Vagina (tissue), 2 donors: ENCODE results near the gene ARID1A. TPM values are rescaled to one million over a fixed set of nuclear protein-coding genes. Genes with fewer than 3 reads are reported as not detected.

Experiments used
- DNase-seq, 2 donors: peaks; one replicate each; pipeline ENCODE4 v3.0.0-alpha.2; 2017; ENCODE audit errors: extremely low spot score in 2 of 2
- H3K27ac ChIP-seq: fragments of 200-600 bp; sonication (generic); one replicate; pipeline ENCODE4 v1.5.1; 2019
- H3K27me3 ChIP-seq: fragments of 200-600 bp; sonication (generic); one replicate; pipeline ENCODE4 v1.5.1; 2019
- H3K36me3 ChIP-seq, 2 donors: fragments of 200-600 bp; sonication (generic); one replicate each; pipeline ENCODE4 v1.5.1; 2017 to 2019
- H3K4me1 ChIP-seq: fragments of 200-600 bp; sonication (generic); one replicate; pipeline ENCODE4 v1.5.1; 2019
- H3K4me3 ChIP-seq, 2 donors: fragments of 200-600 bp; sonication (generic); 1 replicate in 1 of 2; 2 replicates in 1 of 2; pipeline ENCODE4 v1.5.1; 2016 to 2019
- H3K9me3 ChIP-seq: fragments of 200-600 bp; sonication (generic); one replicate; pipeline ENCODE4 v1.5.1; 2019
- CTCF ChIP-seq, 3 experiments: fragments of 450-650 bp in 2 of 3; fragments of 200-600 bp in 1 of 3; sonication (generic) in 1 of 3; IDR thresholded peaks; one replicate each; pipeline ENCODE4 v1.5.1; 2017 to 2019; ENCODE audit warnings: antibody characterized with exemption in 3 of 3, mild to moderate bottlenecking in 2 of 3, moderate library complexity in 2 of 3
- POLR2A ChIP-seq, 2 donors: fragments of 450-650 bp; IDR thresholded peaks; one replicate each; pipeline ENCODE4 v1.6.1; 2017; ENCODE audit warnings: antibody characterized with exemption in 2 of 2, mild to moderate bottlenecking in 2 of 2, moderate library complexity in 2 of 2
- POLR2AphosphoS5 ChIP-seq, 2 donors: sonication (generic); formaldehyde crosslinking; IDR thresholded peaks; one replicate each; pipeline ENCODE4 v1.9.0; 2017; ENCODE audit warnings: antibody characterized with exemption in 2 of 2, mild to moderate bottlenecking in 2 of 2, low read depth in 1 of 2; ENCODE audit not compliant: insufficient read depth in 1 of 2
- intact Hi-C: fragments of 100-400 bp; cut with DNase I; formaldehyde crosslinking; loops from one replicate; pipeline ENCODE4 v1.15.1; 2023
- small RNA-seq: library from RNA; depleted of rRNA; stranded (forward); fragments of <200 nt; gene quantifications from one replicate; pipeline ENCODE3, GENCODE V24; 2016
- total RNA-seq: library from RNA; depleted of rRNA; stranded (reverse); fragments of >200 nt; gene quantifications from one replicate; pipeline ENCODE4 v1.2.3, GENCODE V29; 2016

Gene ARID1A
- total RNA-seq, 1 donor from 2014 or later: 91.6 TPM

GRCh38 chr1:26827663-26828062 lies 131.8 kb downstream of the ARID1A start:
- Histone ChIP-seq H3K9me3 (no peaks in the 10 kb centered on the region), H3K36me3 (peaks cover 0 to 7% of the 10 kb centered on the region in 2 donors), H3K27ac (peak overlapping the region; percentile 95), H3K27me3 (no peaks in the 10 kb centered on the region), H3K4me1 (peaks cover 48% of the 10 kb centered on the region), H3K4me3 (peak overlapping the region; percentile 75 to 80)
- DNase-seq: no peak
- intact Hi-C loops: no loop called here
- TF ChIP-seq CTCF (IDR thresholded peaks at IDR 0.05): no peak
- TF ChIP-seq POLR2A (IDR thresholded peaks at IDR 0.05): no peak
- no peak for TF ChIP-seq POLR2AphosphoS5 (IDR thresholded peaks at IDR 0.05; ENCODE audit: insufficient read depth in 1 of 2, low read depth in 1 of 2)

GRCh38 chr1:26828411-26828991 lies 132.7 kb downstream of the ARID1A start:
- no peak for DNase-seq
- H3K4me3 ChIP-seq: no peak overlapping the region
- no peak for TF ChIP-seq CTCF (IDR thresholded peaks at IDR 0.05)
- TF ChIP-seq POLR2AphosphoS5 (IDR thresholded peaks at IDR 0.05; ENCODE audit: insufficient read depth in 1 of 2, low read depth in 1 of 2): no peak
- TF ChIP-seq POLR2A (IDR thresholded peaks at IDR 0.05): no peak
- no peaks in the 10 kb centered on the region for H3K9me3 ChIP-seq
- H3K27ac ChIP-seq: peak overlapping the region; percentile 95
- H3K27me3 ChIP-seq: no peaks in the 10 kb centered on the region
- H3K36me3 ChIP-seq: peaks cover 0 to 12% of the 10 kb centered on the region in 2 donors
- intact Hi-C loops: no loop called here
- H3K4me1 ChIP-seq: peaks cover 48% of the 10 kb centered on the region

DNA sequence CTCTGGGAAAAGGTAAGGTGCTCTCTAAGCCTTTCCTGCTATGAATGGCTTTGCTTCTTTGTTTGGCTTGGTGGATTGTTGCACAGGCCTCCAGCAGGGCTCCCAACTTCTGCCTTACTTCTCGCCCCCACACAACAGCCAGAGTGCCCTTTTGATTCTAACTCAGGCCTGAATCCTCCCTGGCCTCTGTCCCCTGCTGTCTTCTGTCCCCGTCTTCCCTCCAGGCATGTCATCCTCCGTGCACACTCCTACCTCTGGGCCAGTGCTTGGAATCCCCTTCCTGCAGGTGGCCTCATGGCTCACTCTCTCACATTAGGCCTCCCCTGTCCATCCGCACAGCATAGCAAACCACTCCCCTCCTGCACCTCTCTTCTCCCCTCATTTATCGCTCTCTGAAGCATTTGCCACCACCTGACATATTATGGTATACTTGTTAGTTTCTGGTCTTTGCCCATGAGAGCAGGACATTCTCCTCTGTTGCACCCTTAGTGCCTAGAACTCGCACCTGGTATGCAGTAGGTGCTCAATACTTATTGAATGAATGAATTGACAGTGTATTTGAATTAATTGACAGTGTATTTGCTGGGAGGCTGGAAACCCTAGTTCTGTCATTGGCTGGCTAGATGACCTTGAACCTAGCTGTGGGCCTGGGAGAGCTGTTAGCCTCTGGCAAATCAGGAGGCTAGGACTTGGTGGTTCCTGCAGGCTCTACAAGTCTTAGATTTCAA lies 133.5 kb downstream of the ARID1A start:
- DNase-seq: no peak
- intact Hi-C loops: no loop called here
- peaks cover 48% of the 10 kb centered on the region for H3K4me1 ChIP-seq
- peaks cover 0 to 19% of the 10 kb centered on the region in 2 donors for H3K36me3 ChIP-seq
- H3K9me3 ChIP-seq: no peaks in the 10 kb centered on the region
- no peaks in the 10 kb centered on the region for H3K27me3 ChIP-seq
- H3K4me3 ChIP-seq: no peak overlapping the region
- no peak overlapping the region for H3K27ac ChIP-seq
- TF ChIP-seq CTCF (IDR thresholded peaks at IDR 0.05) (no peak), POLR2AphosphoS5 (IDR thresholded peaks at IDR 0.05; ENCODE audit: insufficient read depth in 1 of 2, low read depth in 1 of 2) (no peak), POLR2A (IDR thresholded peaks at IDR 0.05) (no peak)

DNA sequence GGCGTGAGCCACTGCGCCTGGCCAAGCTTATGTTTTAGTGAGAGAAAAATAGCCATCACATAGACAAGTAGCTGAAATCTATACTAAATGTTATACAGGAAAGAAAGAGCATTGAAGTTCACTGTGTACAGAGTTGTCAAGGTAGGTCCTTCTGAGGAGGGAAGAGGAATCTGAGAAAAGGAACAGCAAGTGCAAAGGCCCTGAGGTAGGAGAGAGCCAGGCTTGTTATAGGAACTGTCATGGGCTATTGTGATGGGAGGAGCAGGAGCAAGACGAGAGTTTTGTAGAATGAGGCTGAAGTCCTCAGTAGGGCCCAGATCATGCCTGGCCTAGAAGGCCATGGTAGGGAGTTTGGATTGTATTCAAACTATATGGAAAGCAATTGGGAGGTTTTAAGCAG lies 135.2 kb downstream of the ARID1A start:
- no peak for TF ChIP-seq POLR2A (IDR thresholded peaks at IDR 0.05)
- no peak for TF ChIP-seq CTCF (IDR thresholded peaks at IDR 0.05)
- TF ChIP-seq POLR2AphosphoS5 (IDR thresholded peaks at IDR 0.05; ENCODE audit: insufficient read depth in 1 of 2, low read depth in 1 of 2): no peak
- Histone ChIP-seq H3K9me3 (no peaks in the 10 kb centered on the region), H3K4me1 (peaks cover 38% of the 10 kb centered on the region), H3K4me3 (no peak overlapping the region), H3K27ac (no peak overlapping the region), H3K36me3 (peaks cover 0 to 33% of the 10 kb centered on the region in 2 donors), H3K27me3 (no peaks in the 10 kb centered on the region)
- no peak for DNase-seq
- intact Hi-C loops: no loop called here

Small RNAs within 50 kb of the gene (small RNA-seq; reads per million reads assigned to genes)
- gene AL627082.1 (not detected), gene RN7SL165P (not detected)

Other genes starting within 250 kb of the ARID1A start
- gene HMGN2, start 223.6 kb upstream of the ARID1A start, total RNA-seq: 127 TPM
- gene RPS6KA1, start 166.3 kb upstream of the ARID1A start, total RNA-seq: 22.8 TPM
- 8.1 TPM for gene PIGV, start 91.9 kb downstream of the ARID1A start, total RNA-seq
- 31.4 TPM for gene ZDHHC18, start 130.7 kb downstream of the ARID1A start, total RNA-seq
- gene SFN, start 167.1 kb downstream of the ARID1A start, total RNA-seq: 406 TPM
- gene GPN2, start 194.3 kb downstream of the ARID1A start, total RNA-seq: 11.5 TPM
- gene GPATCH3, start 204.5 kb downstream of the ARID1A start, total RNA-seq: 5.2 TPM
- gene NR0B2, start 218.0 kb downstream of the ARID1A start, total RNA-seq: not detected
- gene NUDC, start 225.7 kb downstream of the ARID1A start, total RNA-seq: 45.9 TPM